HT-29 (cell line): ENCODE results near the gene SOX13. TPM values are rescaled to one million over a fixed set of nuclear protein-coding genes. Genes with fewer than 3 reads are reported as not detected.
A peak's percentile ranks its signal among the peaks of the same experiment; 100 is the strongest.

Source experiments
- DNase-seq: peaks from one replicate; pipeline ENCODE4 v3.0.0-alpha.2; 2015; ENCODE audit warnings: low spot score
- total RNA-seq: library from RNA; depleted of rRNA; stranded (reverse); fragments of >200 nt; shearing (Covaris generic); gene quantifications from 2 replicates; pipeline ENCODE4 v1.2.3, GENCODE V29; 2014

Gene SOX13
- total RNA-seq, 1 experiment from 2014 or later = 28.7 TPM

DNA sequence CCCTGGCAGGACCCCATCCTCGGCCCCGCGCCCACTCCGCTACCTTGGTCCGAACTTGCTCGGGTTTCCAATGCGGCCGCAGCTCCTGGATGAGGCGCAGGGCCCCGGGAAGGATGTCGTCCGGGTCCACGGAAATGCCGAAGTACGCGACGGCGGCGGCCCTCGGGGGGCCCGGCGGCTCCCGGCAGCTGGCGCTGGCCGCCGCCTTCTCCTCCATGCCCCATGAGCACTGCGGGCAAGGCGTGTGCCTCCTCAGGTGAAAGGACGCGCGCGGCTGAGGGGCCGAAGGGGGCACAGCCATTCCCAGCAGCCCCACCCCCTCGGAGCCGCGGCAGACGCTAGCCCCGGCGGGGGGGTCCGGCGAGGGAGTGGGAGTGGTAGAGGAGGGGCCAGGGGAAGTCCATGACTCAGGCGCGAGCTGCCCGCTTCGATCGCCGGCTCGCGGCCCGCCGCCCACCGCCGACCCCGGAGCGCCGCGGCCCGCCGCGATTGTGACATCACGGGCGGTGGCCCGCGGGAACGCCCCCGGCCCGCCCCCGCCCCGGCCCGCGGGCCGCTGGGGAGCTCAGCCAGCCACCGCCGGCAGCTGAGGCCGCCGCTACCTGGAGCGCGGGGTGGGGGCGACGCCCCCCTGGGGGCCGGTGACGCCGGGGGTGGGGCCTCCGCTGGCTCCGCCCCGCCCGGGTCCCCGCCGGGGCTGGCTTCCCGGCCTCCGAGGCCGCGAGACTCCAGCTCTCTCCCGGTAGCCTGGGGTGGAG, 78.8 kb downstream of the SOX13 start, which contains the start of gene ETNK2:
ETNK2 (minus strand) TSS at position 493 of the 758 bp plus-strand sequence; CDS start at position 301, 192 bp downstream.
- DNase-seq = no peak

DNA sequence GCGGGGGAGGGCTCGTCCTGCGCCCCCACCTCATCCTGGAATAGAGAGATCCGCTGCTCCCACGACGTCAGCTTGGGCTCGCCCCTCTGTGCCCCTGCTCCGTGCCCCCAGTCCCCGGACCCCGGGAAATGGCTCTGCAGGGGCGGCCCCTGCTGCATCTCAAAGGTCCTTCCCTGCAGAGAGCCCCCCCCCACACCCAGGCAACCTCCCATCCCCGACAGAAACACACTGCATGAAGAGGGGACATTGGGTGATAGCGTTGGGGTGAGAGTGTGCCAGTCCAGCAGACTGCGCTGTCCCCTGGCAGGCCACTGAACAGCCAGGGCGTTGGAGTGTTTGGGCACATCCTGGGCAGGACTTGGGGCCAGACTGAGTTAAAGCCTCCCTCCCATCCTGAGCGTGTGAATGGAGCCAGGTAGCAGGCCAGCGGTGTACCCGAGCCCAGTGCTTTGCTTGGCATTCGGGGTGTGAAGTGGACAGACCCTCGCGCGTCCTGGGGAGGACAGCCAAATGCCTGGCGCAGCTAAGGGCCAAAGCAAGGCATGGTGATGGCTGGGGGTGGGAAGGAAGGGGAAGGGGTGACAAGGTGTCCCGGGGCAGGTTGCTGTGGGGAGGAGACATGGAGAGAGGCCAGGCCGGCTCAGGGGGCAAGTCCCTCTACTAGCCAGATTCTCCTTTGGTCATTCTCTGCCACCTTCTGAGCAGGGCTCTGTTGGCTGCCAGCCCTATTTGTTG, 79.6 kb downstream of the SOX13 start:
- DNase-seq = no peak

- DNase-seq = no peak
Measured at GRCh38 chr1:204153667-204154066, 80.8 kb downstream of the SOX13 start.

- no peak for DNase-seq
Measured at GRCh38 chr1:204154568-204155255, 81.8 kb downstream of the SOX13 start.

- DNase-seq = no peak
Measured at GRCh38 chr1:204155881-204156280, 83.0 kb downstream of the SOX13 start.

DNA sequence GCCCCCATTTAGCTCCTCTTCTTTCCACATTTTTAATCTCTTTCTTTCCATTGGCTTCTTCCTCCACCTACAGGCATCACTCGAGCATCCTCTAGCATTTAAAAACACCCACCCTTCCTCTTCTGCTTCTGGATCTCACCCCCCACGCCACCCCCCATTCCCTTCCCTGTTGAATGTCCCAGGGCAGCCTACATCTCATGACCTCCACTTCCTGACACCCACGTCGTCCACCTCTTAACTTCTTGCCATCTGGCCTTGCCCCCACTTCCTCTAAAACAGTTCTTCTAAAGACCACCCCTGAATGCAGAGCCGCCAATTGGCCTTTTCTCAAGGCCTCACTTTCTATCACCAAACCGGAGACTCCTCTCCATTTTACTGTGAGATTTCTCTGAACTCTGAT, 85.0 kb downstream of the SOX13 start:
- no peak for DNase-seq

DNA sequence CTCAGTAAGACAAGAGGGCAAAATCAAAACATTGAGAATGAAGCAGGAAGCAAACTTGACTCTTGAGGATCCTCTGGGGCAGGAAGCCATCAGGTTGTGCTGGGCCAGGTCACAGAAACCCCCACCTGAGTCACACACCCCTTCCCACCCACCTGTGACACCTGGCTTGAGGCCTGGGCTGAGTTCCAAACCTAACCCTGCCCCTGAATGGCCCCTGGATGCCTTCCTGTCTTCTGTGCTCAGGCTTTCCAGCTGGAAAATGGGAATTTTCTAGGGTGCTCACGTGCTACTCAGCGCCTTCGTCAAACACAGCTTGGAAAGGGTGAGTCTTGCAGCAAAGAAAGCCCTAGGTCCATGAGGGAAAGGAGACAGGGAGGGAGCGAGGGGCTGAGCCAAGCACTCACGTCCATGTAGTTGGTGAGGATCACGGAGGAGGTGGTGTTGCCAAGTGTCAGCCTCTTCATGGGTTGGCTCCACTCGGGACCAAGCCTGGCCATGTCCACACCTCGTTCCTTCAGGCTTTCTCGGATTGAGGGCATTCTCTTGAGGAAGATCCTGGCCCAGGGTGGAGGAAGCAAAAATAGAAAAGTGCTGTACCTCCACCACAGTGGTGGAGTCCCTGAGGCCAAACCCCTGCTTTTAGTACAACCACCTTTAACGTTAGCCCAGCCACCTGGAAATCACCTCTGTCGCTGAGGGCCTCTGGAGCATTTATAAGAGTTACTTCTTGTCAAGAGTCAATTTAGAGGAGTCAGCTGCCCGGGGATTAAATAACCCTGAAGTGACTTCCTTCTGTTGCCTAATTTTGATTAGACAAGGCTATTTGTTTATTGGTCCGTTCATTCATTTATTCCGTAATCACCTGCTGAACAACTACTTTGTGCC, 88.9 kb downstream of the SOX13 start:
- no peak for DNase-seq

- peak; percentile 95 for DNase-seq
Measured at GRCh38 chr1:204162494-204163074, 89.7 kb downstream of the SOX13 start.

DNA sequence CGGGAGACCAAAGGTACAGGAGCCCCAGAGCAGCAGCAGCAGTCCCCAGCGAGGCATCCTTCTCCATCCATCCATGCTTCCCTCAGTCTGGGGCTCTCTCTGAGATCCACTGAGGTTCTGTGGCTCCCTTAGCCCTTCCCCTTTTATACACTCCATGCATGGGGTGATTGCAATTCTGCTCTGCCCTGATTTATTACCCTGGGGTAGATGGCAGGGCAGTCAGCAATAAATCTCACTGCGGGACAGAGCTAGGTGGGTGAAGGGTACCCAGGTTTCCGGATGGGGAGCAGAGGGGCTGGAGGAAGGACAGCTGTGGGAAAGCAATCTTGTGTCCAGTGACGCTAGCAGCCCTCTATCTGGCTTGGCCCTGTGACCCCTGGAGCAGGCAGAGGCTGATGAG, 93.3 kb downstream of the SOX13 start, which contains the start of gene REN:
REN (minus strand) TSS at position 119 of the 400 bp plus-strand sequence; CDS start at position 75, 44 bp downstream.
- DNase-seq = no peak

DNA sequence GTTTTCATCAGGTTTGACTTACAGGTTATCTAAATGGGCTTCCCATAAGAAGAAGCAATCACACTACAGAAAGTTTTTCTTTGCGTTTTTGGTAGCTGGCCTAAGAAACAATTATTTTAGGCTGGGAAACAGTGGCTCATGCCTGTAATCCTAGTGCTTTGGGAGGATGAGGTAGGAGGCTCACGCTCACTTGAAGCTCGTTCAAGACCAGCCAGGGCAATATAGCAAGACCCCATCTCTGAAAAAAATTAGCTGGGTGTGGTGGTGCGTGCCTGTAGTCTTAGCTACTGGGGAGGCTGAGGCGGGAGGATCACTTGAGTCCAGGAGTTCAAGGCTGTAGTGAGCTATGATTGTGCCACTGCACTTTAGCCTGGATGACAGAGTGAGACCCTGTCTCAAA, 94.8 kb downstream of the SOX13 start:
- DNase-seq = no peak

DNA sequence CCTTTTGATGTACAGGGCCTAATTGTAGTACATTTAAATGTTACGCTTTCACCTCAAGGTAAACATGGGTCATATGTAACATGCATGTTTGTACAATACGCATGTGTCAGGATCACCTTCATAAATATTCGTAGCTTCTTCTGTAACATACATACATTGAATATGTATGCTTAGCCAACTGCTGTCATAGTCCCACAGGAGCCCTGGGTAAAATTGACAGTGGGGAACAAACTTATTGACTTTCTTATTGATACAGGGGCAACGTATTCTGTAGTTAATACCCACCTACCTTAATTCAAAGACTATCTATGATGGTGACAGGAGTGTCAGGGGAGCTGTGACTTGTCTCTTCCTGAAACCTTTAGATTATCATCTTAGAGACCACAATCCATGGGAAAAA, 96.9 kb downstream of the SOX13 start:
- DNase-seq = no peak

DNA sequence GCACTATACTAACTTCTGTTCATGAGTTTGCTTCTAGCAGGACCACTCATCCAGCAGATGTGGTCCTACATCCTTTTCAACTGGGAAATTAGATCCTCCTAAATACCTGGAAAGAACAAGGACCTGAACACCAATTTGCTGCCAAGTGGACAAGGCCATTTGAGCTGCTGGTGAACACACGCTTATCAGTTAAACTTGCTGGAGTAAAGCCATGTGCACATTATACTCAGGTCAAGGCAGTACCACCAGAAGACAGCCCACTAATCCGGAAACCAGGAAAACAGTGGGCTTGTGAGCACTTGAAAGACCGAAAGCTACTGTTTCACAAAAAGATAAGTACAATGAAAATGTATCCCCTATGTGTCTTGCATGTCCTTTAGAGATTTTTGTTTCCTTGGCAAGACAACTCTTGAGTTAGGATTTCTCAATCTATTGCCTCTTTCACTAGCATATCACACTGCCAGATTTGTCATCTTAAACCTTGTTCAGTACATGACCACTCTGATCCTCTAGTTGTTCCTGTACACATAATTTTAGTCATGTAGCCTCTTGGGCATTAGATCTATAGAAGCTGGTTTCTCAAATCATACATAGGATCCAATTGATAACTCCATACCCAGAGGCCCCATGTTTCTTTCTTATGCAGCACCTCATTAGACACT, 97.7 kb downstream of the SOX13 start:
- DNase-seq = no peak

GRCh38 chr1:204171751-204172178, 98.8 kb downstream of the SOX13 start:
- DNase-seq = peak; percentile 82

DNA sequence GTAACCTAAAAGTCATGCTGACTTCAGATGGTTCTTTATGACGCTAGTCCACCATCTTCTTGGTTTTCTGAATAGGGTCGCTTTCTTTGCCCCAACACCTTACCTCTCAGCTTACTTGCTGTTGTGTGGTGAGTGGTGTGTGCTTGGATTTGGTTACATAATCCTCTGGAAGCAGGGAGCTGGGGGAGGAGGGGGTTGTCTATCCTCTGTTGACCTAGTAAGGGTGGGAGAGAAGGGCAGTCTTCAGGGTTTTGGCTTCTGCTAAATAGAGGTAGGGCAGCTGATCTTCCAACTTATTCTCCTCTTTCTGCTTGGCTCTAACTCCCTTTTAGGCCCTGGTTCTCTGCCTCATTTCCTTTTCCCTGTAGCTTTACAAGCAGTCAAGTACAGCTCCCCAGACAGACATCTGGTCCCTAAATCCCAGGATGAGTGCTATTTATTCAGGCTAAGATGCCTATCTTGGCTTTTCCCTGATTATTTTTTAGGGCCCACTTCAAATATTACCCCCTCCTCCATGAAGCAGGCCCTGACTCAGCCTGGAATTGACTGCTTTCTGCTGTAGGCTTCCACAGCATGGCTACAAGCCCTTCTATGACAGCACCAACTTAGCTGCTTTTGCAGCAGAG, 99.6 kb downstream of the SOX13 start:
- no peak for DNase-seq

GRCh38 chr1:204174958-204175357, 102.0 kb downstream of the SOX13 start:
- DNase-seq = peak; percentile 44

DNA sequence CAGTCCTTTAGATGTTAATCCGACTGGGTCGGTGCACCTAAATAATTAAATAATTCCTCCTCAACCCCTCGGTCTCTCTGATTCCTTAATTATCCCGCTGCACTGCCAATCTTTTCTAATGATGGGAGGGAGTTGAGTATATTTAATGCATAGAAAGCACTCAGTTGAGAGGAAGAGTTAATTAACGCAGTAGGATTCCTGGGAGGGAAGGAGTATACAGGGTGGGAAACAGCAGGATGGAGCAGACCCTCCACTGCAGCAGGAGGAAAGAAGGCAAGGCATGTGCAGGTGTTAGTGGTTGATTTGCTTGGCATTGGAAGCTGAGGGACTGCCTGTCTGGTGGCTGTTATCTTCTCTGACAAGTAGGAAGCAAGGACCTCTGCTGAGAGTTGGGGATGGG, 103.1 kb downstream of the SOX13 start:
- no peak for DNase-seq

GRCh38 chr1:204177133-204177532, 104.2 kb downstream of the SOX13 start:
- DNase-seq = no peak
